Activated T-cell treated with anti-CD3 and anti-CD28 coated beads, Interleukin-2, amount 50 U/mL, for 4 hours (primary cell): Measurements from ENCODE around the gene ZNF317. TPM values are rescaled to one million over a fixed set of nuclear protein-coding genes. Genes with fewer than 3 reads are reported as not detected.
A peak's percentile ranks its signal among the peaks of the same experiment; 100 is the strongest.
"Not testable (repeated sequence)": the region's sequence is repeated elsewhere in the genome, so short reads cannot be mapped to it uniquely, and the experiment has no call there.

Source experiments
- ATAC-seq, 2 donors: fragments of 200-7000 bp; cut with Tn5 transposase; one replicate each; pipeline ENCODE4 v1.10.0; 2021
- DNase-seq: peaks from one replicate; pipeline ENCODE4 v3.0.0-alpha.2; 2020
- H3K27me3 Mint-ChIP-seq: one replicate; pipeline ENCODE4 v1.8.0; 2021; ENCODE audit warnings: low read depth, mixed read lengths
- H3K36me3 Mint-ChIP-seq: one replicate; pipeline ENCODE4 v1.8.0; 2022; ENCODE audit warnings: mixed read lengths; ENCODE audit not compliant: insufficient read depth
- H3K4me1 Mint-ChIP-seq: one replicate; pipeline ENCODE4 v1.8.0; 2021; ENCODE audit warnings: low read depth, mixed read lengths
- H3K4me3 Mint-ChIP-seq: one replicate; pipeline ENCODE4 v1.8.0; 2021; ENCODE audit warnings: mild to moderate bottlenecking, moderate library complexity, mixed read lengths
- H3K9me3 Mint-ChIP-seq: one replicate; pipeline ENCODE4 v1.8.0; 2021; ENCODE audit warnings: mixed read lengths
- total RNA-seq, 3 donors: library from RNA; stranded (reverse); gene quantifications; one replicate each; pipeline ENCODE4 v1.2.1, GENCODE V29; 2021

Gene ZNF317
- total RNA-seq, 3 donors from 2014 or later: 53.6 to 57.4 (median 56.4) TPM

GRCh38 chr19:9150650-9151049 lies 10.5 kb downstream of the ZNF317 start:
- DNase-seq (no peak), ATAC-seq (no peak)
- Mint-ChIP-seq H3K36me3 (peaks cover 81% of the 10 kb centered on the region), H3K9me3 (peaks cover 13% of the 10 kb centered on the region), H3K4me1 (peaks cover 69% of the 10 kb centered on the region), H3K4me3 (no peak overlapping the region), H3K27me3 (no peaks in the 10 kb centered on the region)

- peak; percentile 43 to 46 for ATAC-seq
These were observed 11.2 kb downstream of the ZNF317 start for GRCh38 chr19:9151367-9151766.

GRCh38 chr19:9155591-9155990 lies 15.4 kb downstream of the ZNF317 start:
- Mint-ChIP-seq H3K4me3 (no peak overlapping the region), H3K36me3 (peaks cover 86% of the 10 kb centered on the region), H3K9me3 (peaks cover 14% of the 10 kb centered on the region), H3K27me3 (no peaks in the 10 kb centered on the region), H3K4me1 (peaks cover 37% of the 10 kb centered on the region)
- ATAC-seq (no peak), DNase-seq (no peak)

More at GRCh38 chr19:9151367-9151766, 11.2 kb downstream of the ZNF317 start:
- H3K36me3 Mint-ChIP-seq: peaks cover 86% of the 10 kb centered on the region
- peaks cover 11% of the 10 kb centered on the region for H3K9me3 Mint-ChIP-seq
- H3K27me3 Mint-ChIP-seq: no peaks in the 10 kb centered on the region
- DNase-seq: no peak
- H3K4me3 Mint-ChIP-seq: no peak overlapping the region
- H3K4me1 Mint-ChIP-seq: peaks cover 68% of the 10 kb centered on the region

- no peak for ATAC-seq
- H3K36me3 Mint-ChIP-seq: peaks cover 86% of the 10 kb centered on the region
- H3K9me3 Mint-ChIP-seq: peaks cover 14% of the 10 kb centered on the region
- no peaks in the 10 kb centered on the region for H3K27me3 Mint-ChIP-seq
- DNase-seq: no peak
- H3K4me1 Mint-ChIP-seq: peaks cover 30% of the 10 kb centered on the region
- no peak overlapping the region for H3K4me3 Mint-ChIP-seq
These were observed 16.1 kb downstream of the ZNF317 start for GRCh38 chr19:9156304-9156703.

GRCh38 chr19:9159891-9160290 lies 19.7 kb downstream of the ZNF317 start:
- DNase-seq (no peak), ATAC-seq (no peak)
- peaks cover 82% of the 10 kb centered on the region for H3K36me3 Mint-ChIP-seq
- no peaks in the 10 kb centered on the region for H3K27me3 Mint-ChIP-seq
- peaks cover 13% of the 10 kb centered on the region for H3K9me3 Mint-ChIP-seq
- H3K4me1 Mint-ChIP-seq: peaks cover 10% of the 10 kb centered on the region
- no peak overlapping the region for H3K4me3 Mint-ChIP-seq

- H3K4me1 Mint-ChIP-seq: no peaks in the 10 kb centered on the region
- H3K36me3 Mint-ChIP-seq: peaks cover 77% of the 10 kb centered on the region
- DNase-seq (no peak), ATAC-seq (no peak)
- no peak overlapping the region for H3K4me3 Mint-ChIP-seq
- H3K27me3 Mint-ChIP-seq: no peaks in the 10 kb centered on the region
- H3K9me3 Mint-ChIP-seq: peaks cover 13% of the 10 kb centered on the region
These were observed 21.2 kb downstream of the ZNF317 start for GRCh38 chr19:9161427-9161826.

GRCh38 chr19:9165261-9165660 lies 25.1 kb downstream of the ZNF317 start:
- ATAC-seq: no peak
- Mint-ChIP-seq H3K27me3 (no peaks in the 10 kb centered on the region), H3K4me3 (no peak overlapping the region), H3K36me3 (peaks cover 49% of the 10 kb centered on the region), H3K9me3 (peaks cover 9% of the 10 kb centered on the region), H3K4me1 (no peaks in the 10 kb centered on the region)
- no peak for DNase-seq

- Mint-ChIP-seq H3K4me1 (no peaks in the 10 kb centered on the region), H3K36me3 (peaks cover 33% of the 10 kb centered on the region), H3K4me3 (no peak overlapping the region), H3K27me3 (no peaks in the 10 kb centered on the region), H3K9me3 (no peaks in the 10 kb centered on the region)
- ATAC-seq (no peak), DNase-seq (no peak)
These were observed 26.6 kb downstream of the ZNF317 start for GRCh38 chr19:9166846-9167245.

GRCh38 chr19:9171393-9171991 lies 31.3 kb downstream of the ZNF317 start:
- ATAC-seq: no peak
- H3K4me1 Mint-ChIP-seq: no peaks in the 10 kb centered on the region
- no peaks in the 10 kb centered on the region for H3K27me3 Mint-ChIP-seq
- no peaks in the 10 kb centered on the region for H3K9me3 Mint-ChIP-seq
- DNase-seq: no peak
- H3K4me3 Mint-ChIP-seq: no peak overlapping the region
- peaks cover 2% of the 10 kb centered on the region for H3K36me3 Mint-ChIP-seq

- ATAC-seq (no peak), DNase-seq (no peak)
- H3K27me3 Mint-ChIP-seq: peaks cover 8% of the 10 kb centered on the region
- H3K36me3 Mint-ChIP-seq: no peaks in the 10 kb centered on the region
- no peak overlapping the region for H3K4me3 Mint-ChIP-seq
- no peaks in the 10 kb centered on the region for H3K4me1 Mint-ChIP-seq
- no peaks in the 10 kb centered on the region for H3K9me3 Mint-ChIP-seq
These were observed 35.1 kb downstream of the ZNF317 start for GRCh38 chr19:9175326-9175725.

GRCh38 chr19:9178901-9179300 lies 38.7 kb downstream of the ZNF317 start, which contains the start of gene OR7D2:
Gene OR7D2, plus strand, starts transcription at chr19:9178979. Its CDS starts 6,803 bp downstream, at chr19:9185782.
- no peak for DNase-seq
- peaks cover 8% of the 10 kb centered on the region for H3K27me3 Mint-ChIP-seq
- no peaks in the 10 kb centered on the region for H3K9me3 Mint-ChIP-seq
- no peaks in the 10 kb centered on the region for H3K36me3 Mint-ChIP-seq
- H3K4me3 Mint-ChIP-seq: no peak within 1 kb of the TSS
- H3K4me1 Mint-ChIP-seq: no peaks in the 10 kb centered on the region
- no peak for ATAC-seq

- no peak for ATAC-seq
- Mint-ChIP-seq H3K9me3 (peaks cover 9% of the 10 kb centered on the region), H3K27me3 (peaks cover 10% of the 10 kb centered on the region), H3K36me3 (no peaks in the 10 kb centered on the region), H3K4me3 (no peak overlapping the region), H3K4me1 (no peaks in the 10 kb centered on the region)
- DNase-seq: no peak
These were observed 42.8 kb downstream of the ZNF317 start for GRCh38 chr19:9183000-9183399.

GRCh38 chr19:9187191-9187590 lies 47.0 kb downstream of the ZNF317 start:
- ATAC-seq: no peak
- peaks cover 23% of the 10 kb centered on the region for H3K9me3 Mint-ChIP-seq

GRCh38 chr19:9189535-9189934 lies 49.3 kb downstream of the ZNF317 start:
- H3K9me3 Mint-ChIP-seq: peaks cover 23% of the 10 kb centered on the region
- DNase-seq (no peak), ATAC-seq (no peak)
- no peak overlapping the region for H3K4me3 Mint-ChIP-seq
- no peaks in the 10 kb centered on the region for H3K4me1 Mint-ChIP-seq
- H3K36me3 Mint-ChIP-seq: no peaks in the 10 kb centered on the region
- H3K27me3 Mint-ChIP-seq: peaks cover 38% of the 10 kb centered on the region

More at GRCh38 chr19:9187191-9187590, 47.0 kb downstream of the ZNF317 start:
- Mint-ChIP-seq H3K36me3 (no peaks in the 10 kb centered on the region), H3K4me1 (no peaks in the 10 kb centered on the region), H3K4me3 (no peak overlapping the region), H3K27me3 (peaks cover 24% of the 10 kb centered on the region)
- DNase-seq: no peak

GRCh38 chr19:9198044-9198443 lies 57.8 kb downstream of the ZNF317 start:
- not testable (repeated sequence) for H3K4me1 Mint-ChIP-seq, H3K9me3 Mint-ChIP-seq, DNase-seq, H3K4me3 Mint-ChIP-seq, ATAC-seq, H3K36me3 Mint-ChIP-seq
- peaks cover 29% of the 10 kb centered on the region for H3K27me3 Mint-ChIP-seq
